Endothelial cell of umbilical vein (primary cell): Measurements from ENCODE around the gene DAB1. TPM values are rescaled to one million over a fixed set of nuclear protein-coding genes. Genes with fewer than 3 reads are reported as not detected.

ENCODE experiments used
- BruUV-seq: library from RNA; stranded (reverse); fragments of 400-500 nt; replicated peaks from 2 replicates; lab custom pipeline; 2021; lab: Mats Ljungman, UMichigan
- CTCF ChIA-PET: fragments of 300-600, 350-600 bp; sonication (Branson Sonifier 250); formaldehyde crosslinking; loops from one replicate; lab custom pipeline; 2021; ENCODE audit warnings: antibody characterized with exemption, inconsistent platforms; lab: Charles Lee
- POLR2A ChIA-PET: fragments of 300-600, 350-600 bp; sonication (Branson Sonifier 250); formaldehyde crosslinking; loops from one replicate; lab custom pipeline; 2021; ENCODE audit warnings: antibody characterized with exemption, inconsistent platforms; lab: Charles Lee
- DNase-seq: peaks from one replicate; pipeline ENCODE4 v3.0.0-alpha.2; 2011; ENCODE audit warnings: low read depth, low spot score
- FAIRE-seq: peaks from 2 replicates; lab custom pipeline; 2011; peaks lifted over from hg19 to GRCh38; lab: Jason Lieb, UNC
- H2AFZ ChIP-seq: 2 replicates; pipeline ENCODE4 v1.6.0; 2012; ENCODE audit warnings: low read depth, low read length, control low read depth, inconsistent platforms
- H3K27ac ChIP-seq: 2 replicates; pipeline ENCODE4 v1.5.1; 2011; ENCODE audit warnings: low read depth, mild to moderate bottlenecking, control low read depth, low read length, moderate library complexity; ENCODE audit not compliant: insufficient read depth
- H3K27me3 ChIP-seq, 2 experiments: 2 replicates each; pipeline versions ENCODE4 v1.6.0 to v1.6.1; 2011; ENCODE audit warnings: low read length in 2 of 2, mixed read lengths in 1 of 2; ENCODE audit not compliant: control insufficient read depth in 2 of 2, insufficient read depth in 2 of 2
- H3K36me3 ChIP-seq, 2 experiments: 2 replicates in 1 of 2; 3 replicates in 1 of 2; pipeline ENCODE4 v1.5.1; 2011; ENCODE audit warnings: low read length in 2 of 2, mild to moderate bottlenecking in 1 of 2, moderate library complexity in 1 of 2; ENCODE audit not compliant: control insufficient read depth in 2 of 2, insufficient read depth in 2 of 2; ENCODE audit errors: extremely low read depth in 1 of 2
- H3K4me1 ChIP-seq: 3 replicates; pipeline ENCODE4 v1.5.1; 2011; ENCODE audit warnings: mild to moderate bottlenecking, low read length; ENCODE audit not compliant: control insufficient read depth, insufficient read depth; ENCODE audit errors: extremely low read depth
- H3K4me2 ChIP-seq: 2 replicates; pipeline ENCODE4 v1.6.1; 2011; ENCODE audit warnings: low read length, control low read depth, mixed read lengths; ENCODE audit not compliant: insufficient read depth
- H3K4me3 ChIP-seq, 3 experiments: fragments of 200-600 bp in 1 of 3; sonication (generic), shearing (Covaris generic) in 1 of 3; replicated peaks in 1 of 3; 2 replicates each; pipeline ENCODE4 v1.5.1; 2011 to 2016; ENCODE audit warnings: control low read depth in 3 of 3, low read length in 3 of 3, mild to moderate bottlenecking in 2 of 3, inconsistent platforms in 1 of 3, low read depth in 1 of 3, moderate library complexity in 1 of 3; ENCODE audit not compliant: insufficient read depth in 1 of 3
- H3K79me2 ChIP-seq: 2 replicates; pipeline ENCODE4 v1.6.0; 2012; ENCODE audit warnings: low read length, inconsistent platforms; ENCODE audit not compliant: control insufficient read depth, insufficient read depth
- H3K9ac ChIP-seq: replicated peaks from 2 replicates; pipeline ENCODE3; 2011; ENCODE audit warnings: low read length, control low read depth; ENCODE audit not compliant: insufficient read depth; ENCODE audit errors: extremely low read depth
- H3K9me1 ChIP-seq: replicated peaks from 3 replicates; pipeline ENCODE4 v1.6.0; 2011; ENCODE audit warnings: mild to moderate bottlenecking, low read length; ENCODE audit not compliant: control insufficient read depth, insufficient read depth; ENCODE audit errors: extremely low read depth
- H3K9me3 ChIP-seq: replicated peaks from 2 replicates; pipeline ENCODE4 v1.5.1; 2012; ENCODE audit warnings: low read length, inconsistent platforms; ENCODE audit not compliant: control insufficient read depth, insufficient read depth
- H4K20me1 ChIP-seq: replicated peaks from 2 replicates; pipeline ENCODE3; 2011; ENCODE audit warnings: mild to moderate bottlenecking, low read length; ENCODE audit not compliant: control insufficient read depth, insufficient read depth; ENCODE audit errors: extremely low read depth
- CTCF ChIP-seq, 2 donors: IDR thresholded peaks; 1 replicate in 1 of 2; 2 replicates in 1 of 2; pipeline ENCODE4 v1.5.1; 2011; ENCODE audit warnings: low read length in 2 of 2, mild to moderate bottlenecking in 2 of 2, moderate library complexity in 2 of 2, control low read depth in 1 of 2, inconsistent platforms in 1 of 2, low read depth in 1 of 2; ENCODE audit not compliant: insufficient read depth in 1 of 2; ENCODE audit errors: extremely low read depth in 1 of 2
- EZH2 ChIP-seq: IDR thresholded peaks from 2 replicates; pipeline ENCODE4 v1.6.1; 2012; ENCODE audit warnings: borderline replicate concordance, low read depth, mild to moderate bottlenecking, moderate library complexity, low read length, inconsistent platforms; ENCODE audit not compliant: severe bottlenecking
- FOS ChIP-seq: IDR thresholded peaks from 2 replicates; pipeline ENCODE4 v1.6.1; 2011; ENCODE audit warnings: mild to moderate bottlenecking, low read length, moderate library complexity, borderline replicate concordance; ENCODE audit not compliant: insufficient read depth
- GATA2 ChIP-seq: IDR thresholded peaks from 2 replicates; pipeline ENCODE4 v1.7.0; 2011; ENCODE audit warnings: low read depth, mild to moderate bottlenecking, moderate library complexity, mixed read lengths, low read length; ENCODE audit not compliant: insufficient read length, insufficient read depth
- JUN ChIP-seq: IDR thresholded peaks from 2 replicates; pipeline ENCODE4 v1.6.1; 2011; ENCODE audit warnings: borderline replicate concordance, low read depth; ENCODE audit not compliant: insufficient read length, insufficient read depth
- MAX ChIP-seq: IDR thresholded peaks from 2 replicates; pipeline ENCODE4 v1.6.1; 2011; ENCODE audit not compliant: insufficient read depth, insufficient read length
- MYC ChIP-seq: IDR thresholded peaks from one replicate; pipeline ENCODE4 v1.6.1; 2011; ENCODE audit warnings: mild to moderate bottlenecking, low read depth, low read length
- POLR2A ChIP-seq: IDR thresholded peaks from 2 replicates; pipeline ENCODE4 v1.6.1; 2012; ENCODE audit warnings: low read depth, mild to moderate bottlenecking, control low read depth, low read length
- POLR2AphosphoS5 ChIP-seq: IDR thresholded peaks from 2 replicates; pipeline ENCODE4 v1.6.1; 2012; ENCODE audit warnings: low read depth, mild to moderate bottlenecking, control low read depth, low read length, moderate library complexity; ENCODE audit not compliant: insufficient read depth
- dilution Hi-C: fragments of 300-500 bp; cut with MboI; formaldehyde crosslinking; loops from one replicate; pipeline ENCODE4 v1.15.0; 2019; ENCODE audit warnings: low sequenced_read_pairs; ENCODE audit not compliant: extremely low pct_ligation_motif_present
- intact Hi-C: fragments of 100-400 bp; cut with micrococcal nuclease; formaldehyde crosslinking; loops from one replicate; pipeline ENCODE4 v1.10.0; 2022
- polyA plus RNA-seq, 4 experiments: library from polyadenylated mRNA; depleted of rRNA in 3 of 4; stranded (reverse) in 3 of 4; unstranded in 1 of 4; fragments of >200 nt; gene quantifications; 2 replicates each; pipeline versions ENCODE4 v1.2.1 to v1.2.3, GENCODE V29; 2011 to 2012; ENCODE audit warnings: missing spikeins in 1 of 4
- total RNA-seq: library from RNA; stranded (reverse); gene quantifications from 2 replicates; pipeline ENCODE4 v1.2.3, GENCODE V29; 2021

Gene DAB1
- total and polyA plus RNA-seq, 2 donors (not counting 3 experiments of a cell fraction or from before 2014, with no cell fraction given) = not detected

- dilution Hi-C loops = no loop called here
- TF ChIP-seq MAX (no peak), CTCF (IDR thresholded peaks at IDR 0.05; ENCODE audit: extremely low read depth in 1 of 2, insufficient read depth in 1 of 2, low read depth in 1 of 2, low read length in 2 of 2) (no peak), POLR2A (no peak), JUN (no peak)
- Histone ChIP-seq H3K9ac (no peak overlapping the region), H3K9me3 (no peaks in the 10 kb centered on the region), H3K4me3 (no peak overlapping the region), H2AFZ (no peak overlapping the region), H3K79me2 (no peaks in the 10 kb centered on the region), H4K20me1 (no peaks in the 10 kb centered on the region), H3K4me1 (no peaks in the 10 kb centered on the region), H3K4me2 (no peak overlapping the region), H3K27ac (no peak overlapping the region), H3K36me3 (no peaks in the 10 kb centered on the region), H3K27me3 (no peaks in the 10 kb centered on the region), H3K9me1 (no peaks in the 10 kb centered on the region)
- FAIRE-seq (no peak), DNase-seq (no peak)
- CTCF ChIA-PET = no interaction called here
- POLR2A ChIA-PET = no interaction called here
- BruUV-seq = no TSS peak
- intact Hi-C loops = no loop called here
Observed at GRCh38 chr1:56970280-56970679, 453.6 kb downstream of the DAB1 start.

- dilution Hi-C loops = no loop called here
- H3K36me3 ChIP-seq = no peaks in the 10 kb centered on the region
- no peaks in the 10 kb centered on the region for H4K20me1 ChIP-seq
- FAIRE-seq (no peak), DNase-seq (no peak)
- CTCF ChIA-PET = interaction anchor here (0.9 kb wide), 1 partner anchor 137 kb away, joined by 5 read pairs; no protein-coding TSS in a partner anchor
- TF ChIP-seq EZH2 = no peak
- TF ChIP-seq JUN = no peak
- TF ChIP-seq GATA2 = no peak
- no peak for TF ChIP-seq MAX
- TF ChIP-seq FOS = no peak
- no peak for TF ChIP-seq MYC
- no peak for TF ChIP-seq POLR2A
- no peak for TF ChIP-seq POLR2AphosphoS5
- TF ChIP-seq CTCF (IDR thresholded peaks at IDR 0.05; ENCODE audit: extremely low read depth in 1 of 2, insufficient read depth in 1 of 2, low read depth in 1 of 2, low read length in 2 of 2) = no peak
- H3K27me3 ChIP-seq = no peaks in the 10 kb centered on the region
- no peaks in the 10 kb centered on the region for H3K9me3 ChIP-seq
- BruUV-seq = no TSS peak
- H3K4me2 ChIP-seq = no peak overlapping the region
- POLR2A ChIA-PET = no interaction called here
- no peaks in the 10 kb centered on the region for H3K79me2 ChIP-seq
- intact Hi-C loops = loop anchor here (1.0 to 5.0 kb wide), 2 partner anchors 137 to 1578 kb away; partner anchors contain the start of gene OMA1
- no peak overlapping the region for H3K4me3 ChIP-seq
- H3K9me1 ChIP-seq = no peaks in the 10 kb centered on the region
- no peaks in the 10 kb centered on the region for H3K4me1 ChIP-seq
- H3K9ac ChIP-seq = no peak overlapping the region
- no peak overlapping the region for H2AFZ ChIP-seq
- H3K27ac ChIP-seq = no peak overlapping the region
Observed at GRCh38 chr1:56968878-56969495, 454.9 kb downstream of the DAB1 start.
